Measurements from ENCODE around the gene PPP2R3B.
"Not testable (repeated sequence)": the region's sequence is repeated elsewhere in the genome, so short reads cannot be mapped to it uniquely, and the experiment has no call there.

Gene PPP2R3B

DNA sequence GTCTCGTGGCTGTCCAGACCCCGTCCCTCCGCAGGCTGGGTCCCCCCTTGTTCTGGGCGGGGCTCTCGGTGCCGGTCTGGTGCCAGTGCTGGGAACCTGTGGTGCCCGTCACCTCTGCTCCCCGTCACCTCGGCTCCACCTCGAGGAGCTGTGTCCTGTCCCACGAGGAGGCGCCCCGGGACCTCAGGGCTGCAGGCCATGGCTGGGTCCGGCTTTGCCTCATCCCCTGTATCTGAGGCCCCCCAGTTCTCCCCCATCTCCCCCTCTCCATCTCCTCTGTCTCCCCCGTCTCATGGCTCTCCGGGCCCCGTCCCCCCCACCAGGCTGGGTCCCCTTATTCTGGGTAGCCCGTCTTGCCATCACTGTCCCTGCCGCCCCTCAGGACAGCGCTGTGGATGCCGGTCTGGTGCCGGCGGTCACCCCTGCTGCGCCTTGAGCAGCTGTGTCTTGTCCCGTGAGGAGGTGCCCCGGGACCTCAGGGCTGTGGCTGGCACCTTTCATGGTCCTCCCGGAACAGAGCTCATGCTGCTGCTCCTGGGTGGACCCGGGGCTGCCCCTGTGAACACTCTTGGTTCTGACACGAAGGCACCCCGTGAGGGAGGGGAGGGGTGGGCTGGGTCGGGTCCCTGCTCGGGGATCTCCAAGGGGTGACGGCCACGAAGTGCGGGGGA, 54.7 kb downstream of the PPP2R3B start:
- peaks cover 7% of the 10 kb centered on the region for H3K9me3 Mint-ChIP-seq
- peak overlapping the region in 1 of 3 experiments; percentile 11 for H3K4me3 Mint-ChIP-seq
- TF ChIP-seq, protein P1, sequence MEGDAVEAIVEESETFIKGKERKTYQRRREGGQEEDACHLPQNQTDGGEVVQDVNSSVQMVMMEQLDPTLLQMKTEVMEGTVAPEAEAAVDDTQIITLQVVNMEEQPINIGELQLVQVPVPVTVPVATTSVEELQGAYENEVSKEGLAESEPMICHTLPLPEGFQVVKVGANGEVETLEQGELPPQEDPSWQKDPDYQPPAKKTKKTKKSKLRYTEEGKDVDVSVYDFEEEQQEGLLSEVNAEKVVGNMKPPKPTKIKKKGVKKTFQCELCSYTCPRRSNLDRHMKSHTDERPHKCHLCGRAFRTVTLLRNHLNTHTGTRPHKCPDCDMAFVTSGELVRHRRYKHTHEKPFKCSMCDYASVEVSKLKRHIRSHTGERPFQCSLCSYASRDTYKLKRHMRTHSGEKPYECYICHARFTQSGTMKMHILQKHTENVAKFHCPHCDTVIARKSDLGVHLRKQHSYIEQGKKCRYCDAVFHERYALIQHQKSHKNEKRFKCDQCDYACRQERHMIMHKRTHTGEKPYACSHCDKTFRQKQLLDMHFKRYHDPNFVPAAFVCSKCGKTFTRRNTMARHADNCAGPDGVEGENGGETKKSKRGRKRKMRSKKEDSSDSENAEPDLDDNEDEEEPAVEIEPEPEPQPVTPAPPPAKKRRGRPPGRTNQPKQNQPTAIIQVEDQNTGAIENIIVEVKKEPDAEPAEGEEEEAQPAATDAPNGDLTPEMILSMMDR (IDR thresholded peaks at IDR 0.05; ENCODE audit: unreplicated experiment in 3 of 3) = no peak

DNA sequence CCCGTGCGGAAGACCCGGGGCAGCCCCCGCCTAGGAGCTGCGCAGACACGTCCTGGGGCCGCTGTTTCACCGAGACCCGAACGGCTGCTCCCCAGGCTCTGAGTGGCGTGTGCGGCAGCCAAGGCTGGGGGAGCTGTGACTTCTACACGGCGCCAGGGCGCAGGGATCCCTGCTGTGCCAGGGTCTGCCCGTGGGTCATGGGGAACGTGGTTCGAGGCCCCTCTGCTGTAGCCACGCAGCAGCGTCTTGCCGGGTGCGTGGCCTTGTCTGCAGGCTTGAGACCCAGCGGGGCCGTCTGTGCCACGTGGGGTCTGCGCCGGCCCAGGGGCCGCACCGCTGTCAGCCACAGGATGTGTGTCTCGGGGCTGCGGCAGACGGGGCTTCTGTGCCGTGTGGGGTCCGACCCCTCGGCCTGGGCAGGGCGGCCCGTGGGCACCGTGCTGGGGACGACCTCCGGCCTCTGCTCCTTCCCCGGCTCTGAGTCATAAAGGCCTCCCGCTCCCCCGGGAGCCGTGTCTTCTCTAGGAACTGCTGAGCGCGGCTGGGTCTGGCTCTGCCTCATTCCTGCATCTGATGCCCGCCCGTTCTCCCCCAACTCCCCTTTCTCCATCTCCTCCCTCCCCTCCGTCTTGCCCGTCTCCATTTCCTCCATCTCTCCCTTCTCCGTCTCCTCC, 55.4 kb downstream of the PPP2R3B start:
- Mint-ChIP-seq H3K27ac (no peak overlapping the region), H3K36me3 (ENCODE audit: low read depth) (peaks cover 15% of the 10 kb centered on the region), H3K4me1 (no peaks in the 10 kb centered on the region), H3K27me3 (ENCODE audit: low read depth) (peaks cover 10% of the 10 kb centered on the region), H3K4me3 (peak overlapping the region in 1 of 3 experiments; percentile 11), H3K9me3 (peaks cover 3% of the 10 kb centered on the region)
- TF ChIP-seq, protein P1 (IDR thresholded peaks at IDR 0.05; ENCODE audit: unreplicated experiment in 3 of 3) = no peak

More for the DNA sequence above, 54.7 kb downstream of the PPP2R3B start:
- no peak overlapping the region for H3K27ac Mint-ChIP-seq
- peaks cover 13% of the 10 kb centered on the region for H3K27me3 Mint-ChIP-seq (ENCODE audit: low read depth)
- peaks cover 22% of the 10 kb centered on the region for H3K36me3 Mint-ChIP-seq (ENCODE audit: low read depth)
- no peaks in the 10 kb centered on the region for H3K4me1 Mint-ChIP-seq

GRCh38 chrX:330726-331150, 56.0 kb downstream of the PPP2R3B start:
- Mint-ChIP-seq H3K27ac (no peak overlapping the region), H3K27me3 (ENCODE audit: low read depth) (peaks cover 9% of the 10 kb centered on the region), H3K4me3 (no peak overlapping the region), H3K9me3 (no peaks in the 10 kb centered on the region), H3K4me1 (no peaks in the 10 kb centered on the region), H3K36me3 (ENCODE audit: low read depth) (peaks cover 10% of the 10 kb centered on the region)
- TF ChIP-seq, protein P1 (IDR thresholded peaks at IDR 0.05; ENCODE audit: unreplicated experiment in 3 of 3) = no peak

DNA sequence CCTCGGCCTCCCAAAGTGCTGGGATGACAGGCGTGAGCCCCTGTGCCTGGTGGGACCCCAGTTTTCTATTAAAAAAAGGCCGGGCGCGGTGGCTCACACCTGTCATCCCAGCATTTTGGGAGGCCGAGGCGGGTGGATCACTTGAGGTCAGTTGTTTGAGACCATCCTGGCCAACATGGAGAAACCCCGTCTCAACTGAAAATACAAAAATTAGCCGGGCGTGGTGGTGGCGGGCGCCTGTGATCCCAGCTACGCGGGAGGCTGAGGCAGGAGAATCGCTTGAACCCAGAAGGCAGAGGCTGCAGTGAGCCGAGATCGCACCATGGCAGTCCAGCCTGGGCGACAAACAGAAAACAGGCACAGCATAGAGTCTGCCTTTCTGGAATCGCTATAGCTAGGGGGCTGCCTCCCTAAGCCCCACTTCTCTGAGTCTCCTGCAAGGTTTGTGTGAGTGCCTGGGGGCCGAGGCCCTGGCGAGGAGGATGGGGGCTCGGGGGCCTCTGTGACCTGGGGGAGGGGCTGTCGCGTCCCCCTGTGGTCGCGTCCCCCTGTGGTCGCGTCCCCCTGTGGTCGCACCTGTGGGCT, 56.5 kb downstream of the PPP2R3B start:
- H3K36me3 Mint-ChIP-seq (ENCODE audit: low read depth); H3K9me3 Mint-ChIP-seq; H3K4me1 Mint-ChIP-seq; H3K27ac Mint-ChIP-seq; H3K4me3 Mint-ChIP-seq; H3K27me3 Mint-ChIP-seq (ENCODE audit: low read depth): not testable (repeated sequence)

- Mint-ChIP-seq H3K27ac (no peak overlapping the region), H3K4me3 (no peak overlapping the region), H3K27me3 (ENCODE audit: low read depth) (peaks cover 15% of the 10 kb centered on the region), H3K4me1 (no peaks in the 10 kb centered on the region), H3K9me3 (no peaks in the 10 kb centered on the region), H3K36me3 (ENCODE audit: low read depth) (no peaks in the 10 kb centered on the region)
- TF ChIP-seq, protein P1 (IDR thresholded peaks at IDR 0.05; ENCODE audit: unreplicated experiment in 3 of 3) = no peak
These were observed 57.3 kb downstream of the PPP2R3B start for GRCh38 chrX:329291-329910.

DNA sequence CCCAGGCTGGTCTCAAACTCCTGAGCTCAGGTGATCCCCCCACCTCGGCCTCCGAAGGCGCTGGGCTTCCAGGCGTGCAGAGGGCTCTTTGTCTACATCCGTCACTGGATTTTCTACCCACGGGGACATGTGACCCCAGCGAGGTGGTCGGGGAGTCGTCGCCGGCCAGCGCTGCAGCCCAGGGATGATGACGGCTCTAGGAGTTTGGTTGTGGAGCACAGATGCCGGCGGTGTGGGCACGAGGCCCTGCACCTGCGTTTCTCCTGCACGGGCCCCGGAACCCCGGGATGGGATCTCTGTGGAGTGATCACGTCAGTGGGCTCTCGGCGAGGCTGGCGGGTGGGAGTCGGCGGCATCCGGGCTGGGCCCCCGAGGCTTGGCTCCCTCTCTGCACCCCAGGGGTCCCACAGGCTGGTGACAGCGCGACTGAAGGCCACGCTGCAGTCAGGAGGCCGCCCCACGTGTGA, 59.0 kb downstream of the PPP2R3B start:
- peaks cover 6% of the 10 kb centered on the region for H3K4me1 Mint-ChIP-seq
- peaks cover 25% of the 10 kb centered on the region for H3K27me3 Mint-ChIP-seq (ENCODE audit: low read depth)
- no peak overlapping the region for H3K27ac Mint-ChIP-seq
- TF ChIP-seq, protein P1 (IDR thresholded peaks at IDR 0.05; ENCODE audit: unreplicated experiment in 3 of 3) = no peak
- H3K4me3 Mint-ChIP-seq = no peak overlapping the region
- no peaks in the 10 kb centered on the region for H3K9me3 Mint-ChIP-seq
- H3K36me3 Mint-ChIP-seq (ENCODE audit: low read depth) = no peaks in the 10 kb centered on the region

DNA sequence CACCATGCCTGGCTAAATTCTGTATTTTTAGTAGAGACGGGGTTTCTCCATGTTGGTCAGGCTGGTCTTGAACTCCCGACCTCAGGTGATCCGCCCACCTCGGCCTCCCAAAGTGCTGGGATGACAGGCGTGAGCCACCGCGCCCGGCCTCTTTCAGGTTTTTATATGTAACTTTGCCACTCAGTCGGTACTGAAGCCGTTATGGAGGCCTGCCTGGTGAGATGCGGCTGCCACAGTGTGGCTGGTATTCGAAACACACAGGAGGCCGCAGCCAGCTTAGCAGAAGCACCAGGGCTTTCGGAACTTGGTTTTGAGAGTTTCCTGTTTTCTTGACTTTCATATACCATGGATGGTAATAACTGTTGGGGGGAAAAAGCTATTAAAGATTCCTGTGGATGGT, 62.0 kb downstream of the PPP2R3B start:
- not testable (repeated sequence) for H3K36me3 Mint-ChIP-seq (ENCODE audit: low read depth); H3K27ac Mint-ChIP-seq; H3K9me3 Mint-ChIP-seq; H3K4me3 Mint-ChIP-seq
- H3K4me1 Mint-ChIP-seq = peaks cover 11% of the 10 kb centered on the region
- H3K27me3 Mint-ChIP-seq (ENCODE audit: low read depth) = peaks cover 21% of the 10 kb centered on the region

Measured in nephron (organoid).